Fibroblast of mammary gland (primary cell): ENCODE measurements around the gene EPN3.

ENCODE experiments used
- DNase-seq: peaks from one replicate; pipeline ENCODE4 v3.0.0-alpha.2; 2010; ENCODE audit warnings: low read depth
- H3K4me3 ChIP-seq: 2 replicates; pipeline ENCODE4 v1.5.1; 2011; ENCODE audit warnings: low read depth, mild to moderate bottlenecking, low read length, moderate library complexity; ENCODE audit not compliant: control insufficient read depth
- CTCF ChIP-seq: conservative IDR thresholded peaks from 2 replicates; pipeline ENCODE4 v1.5.1; 2011; ENCODE audit warnings: low read depth, low read length, inconsistent platforms; ENCODE audit not compliant: control insufficient read depth, insufficient read depth

EPN3 gene

GRCh38 chr17:50492214-50492613, 40.3 kb upstream of the EPN3 start:
- TF ChIP-seq CTCF: no peak
- no peak overlapping the region for H3K4me3 ChIP-seq
- DNase-seq: no peak

GRCh38 chr17:50493744-50494143, 38.8 kb upstream of the EPN3 start:
- no peak for DNase-seq
- TF ChIP-seq CTCF: no peak
- no peak overlapping the region for H3K4me3 ChIP-seq

GRCh38 chr17:50495217-50495823, 37.2 kb upstream of the EPN3 start:
- no peak for DNase-seq
- TF ChIP-seq CTCF: no peak
- H3K4me3 ChIP-seq: no peak overlapping the region

- TF ChIP-seq CTCF: no peak
- peak; percentile 39 for DNase-seq
Measured at GRCh38 chr17:50495918-50496317, 36.6 kb upstream of the EPN3 start.

GRCh38 chr17:50498021-50498874, 34.3 kb upstream of the EPN3 start:
- H3K4me3 ChIP-seq: no peak overlapping the region
- no peak for TF ChIP-seq CTCF
- no peak for DNase-seq

More at GRCh38 chr17:50495918-50496317, 36.6 kb upstream of the EPN3 start:
- no peak overlapping the region for H3K4me3 ChIP-seq

- no peak for DNase-seq
- no peak overlapping the region for H3K4me3 ChIP-seq
- TF ChIP-seq CTCF: no peak
Measured at GRCh38 chr17:50499270-50499669, 33.3 kb upstream of the EPN3 start.

GRCh38 chr17:50499721-50500120, 32.8 kb upstream of the EPN3 start:
- H3K4me3 ChIP-seq: no peak overlapping the region
- TF ChIP-seq CTCF: no peak
- no peak for DNase-seq
